ENCODE results near the gene SLC41A1.
A peak's percentile ranks its signal among the peaks of the same experiment; 100 is the strongest.

The SLC41A1 gene

GRCh38 chr1:205748403-205749233 is 64.4 kb downstream of the SLC41A1 start:
- FAIRE-seq (peak; percentile 72), DNase-seq (ENCODE audit: insufficient read length, low spot score) (peak; percentile 17)
- peak; percentile 41; the same call in 1 of the 2 replicates for TF ChIP-seq POLR2A (IDR thresholded peaks at IDR 0.05; ENCODE audit: low read depth, low read length)
- TF ChIP-seq POU2F2 (IDR thresholded peaks at IDR 0.05; ENCODE audit: low read depth, low read length), result 0 out of 2 replicates have a peak, but pooled peaks have one; percentile 27
- TF ChIP-seq PAX5 (IDR thresholded peaks at IDR 0.05; ENCODE audit: insufficient read depth, low read length, severe bottlenecking), result no peak
- no peak for TF ChIP-seq TAF1 (IDR thresholded peaks at IDR 0.05; ENCODE audit: low read depth, low read length)

- TF ChIP-seq TAF1 (IDR thresholded peaks at IDR 0.05; ENCODE audit: low read depth, low read length), result no peak
- 0 out of 2 replicates have a peak, but pooled peaks have one; percentile 42 for TF ChIP-seq POLR2AphosphoS5 (IDR thresholded peaks at IDR 0.05; ENCODE audit: low read depth, low read length)
- TF ChIP-seq POU2F2 (IDR thresholded peaks at IDR 0.05; ENCODE audit: low read depth, low read length), result no peak
- TF ChIP-seq SPI1 (IDR thresholded peaks at IDR 0.05; ENCODE audit: low read depth, low read length), result no peak
- peak; percentile 56 for TF ChIP-seq POLR2A (IDR thresholded peaks at IDR 0.05; ENCODE audit: low read depth, low read length)
- no peak for DNase-seq (ENCODE audit: insufficient read length, low spot score)
- no peak for FAIRE-seq
Measured at GRCh38 chr1:205746757-205747412, 66.1 kb downstream of the SLC41A1 start.

- FAIRE-seq (no peak), DNase-seq (ENCODE audit: insufficient read length, low spot score) (no peak)
- TF ChIP-seq POLR2A (IDR thresholded peaks at IDR 0.05; ENCODE audit: low read depth, low read length), result no peak
Measured at GRCh38 chr1:205744403-205744802, 68.6 kb downstream of the SLC41A1 start.

GRCh38 chr1:205743977-205744376 is 69.0 kb downstream of the SLC41A1 start:
- no peak for FAIRE-seq
- DNase-seq (ENCODE audit: insufficient read length, low spot score), result no peak
- TF ChIP-seq POU2F2 (IDR thresholded peaks at IDR 0.05; ENCODE audit: low read depth, low read length), result no peak
- TF ChIP-seq POLR2A (IDR thresholded peaks at IDR 0.05; ENCODE audit: low read depth, low read length), result peak; percentile 1; the same call in 1 of the 2 replicates

GRCh38 chr1:205741681-205742080 is 71.3 kb downstream of the SLC41A1 start:
- TF ChIP-seq PAX5 (IDR thresholded peaks at IDR 0.05; ENCODE audit: insufficient read depth, low read length, severe bottlenecking) (no peak), POU2F2 (IDR thresholded peaks at IDR 0.05; ENCODE audit: low read depth, low read length) (no peak), POLR2A (IDR thresholded peaks at IDR 0.05; ENCODE audit: low read depth, low read length) (no peak), POLR2AphosphoS5 (IDR thresholded peaks at IDR 0.05; ENCODE audit: low read depth, low read length) (no peak), TAF1 (IDR thresholded peaks at IDR 0.05; ENCODE audit: low read depth, low read length) (no peak), SPI1 (IDR thresholded peaks at IDR 0.05; ENCODE audit: low read depth, low read length) (no peak)
- DNase-seq (ENCODE audit: insufficient read length, low spot score) (no peak), FAIRE-seq (no peak)

- TF ChIP-seq PAX5 (IDR thresholded peaks at IDR 0.05; ENCODE audit: insufficient read depth, low read length, severe bottlenecking) (no peak), SPI1 (IDR thresholded peaks at IDR 0.05; ENCODE audit: low read depth, low read length) (no peak), TAF1 (IDR thresholded peaks at IDR 0.05; ENCODE audit: low read depth, low read length) (no peak), POLR2A (IDR thresholded peaks at IDR 0.05; ENCODE audit: low read depth, low read length) (no peak), POLR2AphosphoS5 (IDR thresholded peaks at IDR 0.05; ENCODE audit: low read depth, low read length) (no peak)
- no peak for DNase-seq (ENCODE audit: insufficient read length, low spot score)
- FAIRE-seq, result no peak
Measured at GRCh38 chr1:205739348-205740160, 73.4 kb downstream of the SLC41A1 start.

Data from GM12891 (cell line).